Measurements from ENCODE around the gene SLC16A8. TPM values are rescaled to one million over a fixed set of nuclear protein-coding genes. Genes with fewer than 3 reads are reported as not detected.
A peak's percentile ranks its signal among the peaks of the same experiment; 100 is the strongest.

The SLC16A8 gene
- total RNA-seq, 2 donors from 2014 or later = 0.57 to 1.1 TPM

GRCh38 chr22:38034278-38034882 is 49.6 kb downstream of the SLC16A8 start:
- peak; percentile 25 for TF ChIP-seq CTCF (conservative IDR thresholded peaks at IDR 0.05)
- H3K27me3 Mint-ChIP-seq (ENCODE audit: insufficient read depth) = no peaks in the 10 kb centered on the region
- no peaks in the 10 kb centered on the region for H3K27me3 ChIP-seq (ENCODE audit: control insufficient read depth, insufficient read depth, low read length, poor library complexity, severe bottlenecking)
- no peaks in the 10 kb centered on the region for H3K9me3 ChIP-seq (ENCODE audit: control insufficient read depth, low read length)
- no peak overlapping the region for H3K4me3 Mint-ChIP-seq
- no peak overlapping the region for H3K4me3 ChIP-seq (ENCODE audit: low read length)
- DNase-seq = peak; percentile 89
- H3K9me3 Mint-ChIP-seq = peaks cover 3% of the 10 kb centered on the region
- H3K9ac ChIP-seq (ENCODE audit: extremely low read depth, low read length, poor library complexity, severe bottlenecking) = peak overlapping the region; percentile 15
- no peaks in the 10 kb centered on the region for H3K36me3 ChIP-seq (ENCODE audit: control insufficient read depth, insufficient read depth, low read length)
- peak overlapping the region; percentile 57 for H3K27ac ChIP-seq (ENCODE audit: low read depth, low read length)
- H3K36me3 Mint-ChIP-seq (ENCODE audit: low read depth) = no peaks in the 10 kb centered on the region
- H3K4me1 Mint-ChIP-seq = peaks cover 24% of the 10 kb centered on the region
- peak overlapping the region; percentile 84 for H3K27ac Mint-ChIP-seq
- WGBS, 2 experiments (ENCODE audit: insufficient coverage in 1 of 2, insufficient read length in 1 of 2) = 41 to 43% methylated on average over 8 to 15 of the region's 15 CpGs
- H3K4me1 ChIP-seq (ENCODE audit: control insufficient read depth, insufficient read depth, low read length) = no peaks in the 10 kb centered on the region

- Histone ChIP-seq H3K36me3 (ENCODE audit: control insufficient read depth, insufficient read depth, low read length) (no peaks in the 10 kb centered on the region), H3K27me3 (ENCODE audit: control insufficient read depth, insufficient read depth, low read length, poor library complexity, severe bottlenecking) (no peaks in the 10 kb centered on the region), H3K4me3 (ENCODE audit: low read length) (no peak overlapping the region), H3K9me3 (ENCODE audit: control insufficient read depth, low read length) (no peaks in the 10 kb centered on the region), H3K9ac (ENCODE audit: extremely low read depth, low read length, poor library complexity, severe bottlenecking) (peak overlapping the region; percentile 15), H3K4me1 (ENCODE audit: control insufficient read depth, insufficient read depth, low read length) (no peaks in the 10 kb centered on the region), H3K27ac (ENCODE audit: low read depth, low read length) (peak overlapping the region; percentile 57)
- H3K4me1 Mint-ChIP-seq = peaks cover 24% of the 10 kb centered on the region
- H3K9me3 Mint-ChIP-seq = peaks cover 3% of the 10 kb centered on the region
- peaks cover 2% of the 10 kb centered on the region for H3K27me3 Mint-ChIP-seq (ENCODE audit: insufficient read depth)
- peak; percentile 44 for DNase-seq
- H3K36me3 Mint-ChIP-seq (ENCODE audit: low read depth) = no peaks in the 10 kb centered on the region
- 92% methylated on average over 22 to 27 of the region's 27 CpGs for WGBS, 2 experiments (ENCODE audit: insufficient coverage in 1 of 2, insufficient read length in 1 of 2)
- no peak overlapping the region for H3K4me3 Mint-ChIP-seq
- no peak for TF ChIP-seq CTCF (conservative IDR thresholded peaks at IDR 0.05)
- peak overlapping the region; percentile 84 for H3K27ac Mint-ChIP-seq
Observed at GRCh38 chr22:38033522-38034277, 50.3 kb downstream of the SLC16A8 start.

- WGBS, 2 experiments (ENCODE audit: insufficient coverage in 1 of 2, insufficient read length in 1 of 2) = 95 to 98% methylated on average over 16 to 19 of the region's 19 CpGs
- Histone ChIP-seq H3K27ac (ENCODE audit: low read depth, low read length) (no peak overlapping the region), H3K4me1 (ENCODE audit: control insufficient read depth, insufficient read depth, low read length) (no peaks in the 10 kb centered on the region), H3K27me3 (ENCODE audit: control insufficient read depth, insufficient read depth, low read length, poor library complexity, severe bottlenecking) (no peaks in the 10 kb centered on the region), H3K4me3 (ENCODE audit: low read length) (no peak overlapping the region), H3K9me3 (ENCODE audit: control insufficient read depth, low read length) (no peaks in the 10 kb centered on the region), H3K36me3 (ENCODE audit: control insufficient read depth, insufficient read depth, low read length) (no peaks in the 10 kb centered on the region), H3K9ac (ENCODE audit: extremely low read depth, low read length, poor library complexity, severe bottlenecking) (no peak overlapping the region)
- TF ChIP-seq CTCF (conservative IDR thresholded peaks at IDR 0.05) = no peak
- H3K4me3 Mint-ChIP-seq = no peak overlapping the region
- H3K4me1 Mint-ChIP-seq = peaks cover 24% of the 10 kb centered on the region
- no peak for DNase-seq
- peaks cover 3% of the 10 kb centered on the region for H3K9me3 Mint-ChIP-seq
- H3K36me3 Mint-ChIP-seq (ENCODE audit: low read depth) = no peaks in the 10 kb centered on the region
- H3K27ac Mint-ChIP-seq = no peak overlapping the region
- peaks cover 2% of the 10 kb centered on the region for H3K27me3 Mint-ChIP-seq (ENCODE audit: insufficient read depth)
Observed at GRCh38 chr22:38032681-38033521, 51.1 kb downstream of the SLC16A8 start.

Data from endodermal cell (in vitro differentiated cells).